Ecto neural progenitor cell (in vitro differentiated cells): ENCODE data around the gene TMEM97.
"Not testable (repeated sequence)": the region's sequence is repeated elsewhere in the genome, so short reads cannot be mapped to it uniquely, and the experiment has no call there.

Source experiments
- DNase-seq: peaks from one replicate; pipeline ENCODE4 v3.0.0-alpha.2; 2018; ENCODE audit warnings: low spot score

TMEM97 gene

GRCh38 chr17:28338056-28338768 lies 19.2 kb downstream of the TMEM97 start:
- DNase-seq = no peak

GRCh38 chr17:28338769-28339212 lies 19.8 kb downstream of the TMEM97 start:
- not testable (repeated sequence) for DNase-seq

DNA sequence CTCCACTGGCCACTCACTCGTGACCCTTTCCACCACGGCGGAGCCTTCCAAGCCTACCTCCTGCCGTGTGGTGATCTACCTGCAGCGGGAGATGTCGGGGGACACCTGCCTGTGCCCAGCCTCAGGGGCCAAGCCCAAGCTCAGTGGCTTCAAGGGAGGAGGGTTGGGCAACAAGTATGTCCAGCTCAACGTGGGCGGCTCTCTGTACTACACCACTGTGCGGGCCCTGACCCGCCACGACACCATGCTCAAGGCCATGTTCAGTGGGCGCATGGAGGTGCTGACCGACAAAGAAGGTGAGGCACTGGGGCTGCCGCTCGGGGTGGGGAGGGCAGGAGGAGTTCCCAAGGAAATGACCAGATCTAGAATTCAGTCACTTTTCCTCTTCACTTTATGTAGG lies 20.4 kb downstream of the TMEM97 start:
- DNase-seq = no peak

- no peak for DNase-seq
Measured at GRCh38 chr17:28340374-28340773, 21.4 kb downstream of the TMEM97 start.

- DNase-seq = no peak
Measured at GRCh38 chr17:28341516-28341915, 22.5 kb downstream of the TMEM97 start.

DNA sequence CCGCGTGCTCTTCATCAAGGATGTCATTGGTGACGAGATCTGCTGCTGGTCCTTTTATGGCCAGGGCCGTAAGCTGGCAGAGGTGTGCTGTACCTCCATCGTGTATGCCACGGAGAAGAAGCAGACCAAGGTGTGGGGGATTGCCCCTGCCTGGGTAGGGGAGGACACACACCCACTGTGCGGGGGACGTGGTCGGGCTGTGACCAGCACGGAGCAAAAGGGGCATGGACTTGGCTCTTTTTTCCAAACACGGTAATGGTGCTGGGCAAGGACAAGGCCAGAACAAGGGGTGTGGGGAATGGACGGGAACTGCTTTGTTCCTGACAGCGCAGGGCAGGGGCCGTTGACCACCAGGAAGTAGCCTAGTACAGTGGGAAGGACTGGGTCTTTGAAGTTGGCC lies 23.3 kb downstream of the TMEM97 start:
- DNase-seq = no peak

DNA sequence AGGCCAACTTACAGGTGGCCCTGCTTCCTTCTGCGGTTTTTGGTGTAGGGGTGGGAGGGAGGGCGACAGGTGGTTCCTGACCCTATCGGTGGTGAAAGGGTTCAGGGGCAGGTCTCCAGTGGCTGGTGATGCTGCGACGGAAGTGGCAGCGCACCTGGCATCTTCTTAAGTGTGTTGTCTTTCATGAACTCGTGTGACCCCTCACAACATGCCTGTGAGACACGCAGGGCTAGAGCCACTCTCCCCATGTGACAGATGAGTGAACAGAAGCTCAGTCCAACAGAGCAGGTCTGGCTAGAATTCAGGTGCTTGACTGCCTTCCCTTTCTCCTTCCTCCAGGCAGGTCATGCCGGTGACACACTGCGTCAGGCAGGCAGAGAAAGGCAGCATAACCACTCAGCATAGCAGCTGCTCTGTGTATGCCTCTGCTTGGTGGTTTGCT lies 24.5 kb downstream of the TMEM97 start:
- no peak for DNase-seq

DNA sequence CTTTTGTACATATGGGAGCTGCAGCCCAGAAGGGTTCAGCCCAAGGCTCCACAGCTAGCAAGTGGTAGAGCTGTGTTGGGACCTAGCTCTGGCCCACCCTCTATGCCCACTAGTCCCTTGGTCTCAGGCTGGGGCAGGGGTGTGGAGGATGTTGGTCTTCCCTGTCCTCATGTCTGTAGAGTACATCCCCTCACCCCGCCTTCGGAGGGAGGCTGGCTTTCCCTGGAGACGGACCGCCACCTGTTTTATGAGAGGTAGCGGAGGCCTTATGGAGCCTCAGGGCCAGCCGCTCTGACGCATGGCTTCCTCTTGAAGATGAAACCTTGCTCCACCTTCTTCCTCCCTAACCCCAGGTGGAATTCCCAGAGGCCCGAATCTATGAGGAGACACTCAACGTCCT lies 25.0 kb downstream of the TMEM97 start:
- DNase-seq = no peak

DNA sequence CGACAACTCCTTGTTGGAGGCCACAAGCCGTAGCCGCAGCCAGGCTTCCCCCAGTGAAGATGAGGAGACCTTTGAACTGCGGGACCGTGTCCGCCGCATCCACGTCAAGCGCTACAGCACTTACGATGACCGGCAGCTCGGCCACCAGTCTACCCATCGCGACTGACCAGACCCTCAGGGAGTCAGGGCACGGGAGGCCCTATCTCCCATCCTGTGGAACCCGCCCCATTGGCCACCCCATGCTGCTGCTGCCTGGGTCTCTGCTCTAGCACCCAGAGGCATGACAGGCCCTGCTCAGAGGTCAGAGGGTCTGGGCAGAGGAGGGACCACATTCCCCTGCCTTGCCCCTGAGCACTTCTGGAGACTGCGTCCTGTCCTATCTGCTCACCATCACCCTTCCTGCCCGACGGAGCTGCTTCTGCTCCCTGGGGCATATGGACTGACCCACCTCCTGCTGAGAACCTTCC lies 25.5 kb downstream of the TMEM97 start:
- DNase-seq = no peak

GRCh38 chr17:28345419-28346198 lies 26.6 kb downstream of the TMEM97 start:
- DNase-seq = no peak

GRCh38 chr17:28346199-28346580 lies 27.2 kb downstream of the TMEM97 start:
- DNase-seq = no peak

GRCh38 chr17:28346746-28347246 lies 27.8 kb downstream of the TMEM97 start:
- DNase-seq = no peak

GRCh38 chr17:28347261-28347891 lies 28.4 kb downstream of the TMEM97 start:
- no peak for DNase-seq

DNA sequence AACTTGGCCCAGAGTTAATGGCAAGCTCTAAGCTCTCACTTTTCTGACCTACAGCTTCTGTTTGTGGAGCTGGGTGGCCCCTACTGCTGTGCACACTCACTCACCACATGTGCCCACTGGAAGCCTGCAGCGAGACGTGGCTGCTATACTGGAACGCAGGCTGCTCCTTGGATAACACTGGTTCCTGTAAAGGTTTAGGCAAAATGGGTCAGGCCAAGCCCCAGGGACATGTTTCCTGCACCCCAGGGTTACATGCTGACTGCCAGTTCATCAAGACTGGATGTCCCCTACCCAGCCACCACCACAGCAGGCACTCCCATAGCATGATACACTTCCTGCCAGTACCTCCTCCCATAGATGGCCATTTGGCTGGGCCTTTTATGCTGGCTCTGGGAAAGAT lies 30.0 kb downstream of the TMEM97 start:
- DNase-seq = no peak

- no peak for DNase-seq
Measured at GRCh38 chr17:28350271-28350670, 31.3 kb downstream of the TMEM97 start.

- peak; percentile 99 for DNase-seq
Measured at GRCh38 chr17:28357061-28357900, 38.3 kb downstream of the TMEM97 start, which contains the start of gene POLDIP2. Gene POLDIP2, minus strand, starts transcription at chr17:28357527. Its CDS starts 79 bp downstream, at chr17:28357448.

GRCh38 chr17:28357901-28358197 lies 38.8 kb downstream of the TMEM97 start:
- no peak for DNase-seq

DNA sequence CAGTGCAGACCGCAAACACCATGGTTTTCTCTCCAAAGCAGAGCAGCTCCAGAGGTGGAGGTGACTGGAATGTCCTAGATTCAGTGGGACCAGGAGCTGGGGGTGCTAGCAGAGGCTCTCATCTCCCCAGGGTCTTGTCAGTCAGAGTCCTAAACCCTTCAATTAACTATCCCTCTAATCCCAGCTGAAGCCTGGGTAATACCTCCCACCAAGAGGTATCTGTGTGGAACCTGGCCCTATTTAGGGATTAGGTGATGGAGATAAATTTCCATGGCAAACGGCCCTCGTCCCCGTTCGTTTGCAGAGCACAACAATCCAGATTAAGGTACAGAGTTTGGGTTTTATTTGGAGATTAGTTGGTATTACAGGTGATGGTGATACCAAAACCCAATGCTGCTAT lies 44.2 kb downstream of the TMEM97 start:
- DNase-seq = no peak

GRCh38 chr17:28363776-28364650 lies 45.0 kb downstream of the TMEM97 start:
- no peak for DNase-seq

DNA sequence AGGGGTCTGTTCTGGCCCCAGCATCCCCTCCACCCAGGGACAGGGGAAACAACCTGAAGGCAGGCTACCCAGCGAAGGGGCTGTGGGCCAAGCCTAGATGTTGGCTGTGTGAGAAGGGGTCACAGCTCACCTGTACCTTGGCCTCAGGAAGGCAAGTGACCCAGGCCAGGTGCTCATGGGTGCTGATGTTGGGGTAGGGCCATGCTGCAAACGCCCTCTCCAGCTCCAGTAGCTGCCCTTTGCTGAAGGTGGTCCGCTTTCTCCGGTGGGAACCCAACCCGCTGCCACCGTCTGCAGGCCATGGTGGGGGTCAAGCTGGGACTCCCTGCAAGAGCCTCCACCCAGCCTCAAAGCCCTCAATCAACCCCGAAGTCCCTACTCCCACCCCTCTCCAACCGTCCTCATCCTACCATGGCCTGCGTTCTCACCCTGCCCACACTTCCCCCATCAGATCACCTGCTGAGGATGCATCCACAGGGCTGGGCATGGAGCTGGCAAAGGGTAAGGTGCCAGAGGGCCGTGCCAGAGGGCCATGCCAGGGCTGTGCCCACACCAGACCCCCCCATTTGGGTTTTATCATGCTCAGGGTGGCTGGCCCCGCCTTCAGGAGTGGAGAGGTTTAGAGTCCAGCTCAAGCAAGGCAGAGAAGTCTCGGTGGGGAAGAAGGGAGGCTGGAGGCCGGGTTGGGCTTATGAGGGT lies 45.8 kb downstream of the TMEM97 start, which contains the start of gene SEBOX:
TSS of gene SEBOX (minus strand) at position 535 of the 699 bp plus-strand sequence. CDS start at position 487, 48 bp downstream.
- DNase-seq = no peak
